Fibroblast of lung (primary cell): ENCODE results near the gene UNC45A.

ENCODE experiments used
- EZH2 ChIP-seq: IDR thresholded peaks from 2 replicates; pipeline ENCODE4 v1.5.1; 2012; ENCODE audit warnings: low read length, control low read depth, mild to moderate bottlenecking; ENCODE audit errors: missing control alignments
- TF ChIP-seq, protein P1 (sequence below), 2 donors: IDR thresholded peaks in 1 of 2; conservative IDR thresholded peaks in 1 of 2; 1 replicate in 1 of 2; 2 replicates in 1 of 2; pipeline ENCODE4 v1.5.1; 2011 to 2012; ENCODE audit warnings: low read length in 2 of 2, control low read depth in 1 of 2, inconsistent platforms in 1 of 2, low read depth in 1 of 2, mild to moderate bottlenecking in 1 of 2

DNA sequence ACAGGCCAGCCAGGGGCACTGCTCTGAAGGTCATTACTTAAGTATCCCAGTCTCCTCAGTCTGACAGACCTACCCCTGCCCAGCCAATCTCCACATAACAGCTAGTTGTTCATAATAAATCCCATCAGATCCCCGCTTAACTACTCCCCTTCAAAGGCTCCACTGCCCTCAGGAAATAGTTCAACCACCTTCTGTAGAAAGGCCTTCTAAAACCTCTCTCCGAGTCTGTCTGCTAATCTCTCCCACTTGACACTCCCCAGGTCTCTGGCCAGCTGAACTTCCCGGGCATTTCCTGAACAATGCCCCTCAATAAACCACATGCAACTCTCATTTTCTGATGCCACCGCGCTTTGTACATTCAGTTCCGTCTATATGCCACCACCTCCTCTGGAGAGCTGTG, 53.2 kb downstream of the UNC45A start:
- TF ChIP-seq EZH2: no peak
- TF ChIP-seq, protein P1, sequence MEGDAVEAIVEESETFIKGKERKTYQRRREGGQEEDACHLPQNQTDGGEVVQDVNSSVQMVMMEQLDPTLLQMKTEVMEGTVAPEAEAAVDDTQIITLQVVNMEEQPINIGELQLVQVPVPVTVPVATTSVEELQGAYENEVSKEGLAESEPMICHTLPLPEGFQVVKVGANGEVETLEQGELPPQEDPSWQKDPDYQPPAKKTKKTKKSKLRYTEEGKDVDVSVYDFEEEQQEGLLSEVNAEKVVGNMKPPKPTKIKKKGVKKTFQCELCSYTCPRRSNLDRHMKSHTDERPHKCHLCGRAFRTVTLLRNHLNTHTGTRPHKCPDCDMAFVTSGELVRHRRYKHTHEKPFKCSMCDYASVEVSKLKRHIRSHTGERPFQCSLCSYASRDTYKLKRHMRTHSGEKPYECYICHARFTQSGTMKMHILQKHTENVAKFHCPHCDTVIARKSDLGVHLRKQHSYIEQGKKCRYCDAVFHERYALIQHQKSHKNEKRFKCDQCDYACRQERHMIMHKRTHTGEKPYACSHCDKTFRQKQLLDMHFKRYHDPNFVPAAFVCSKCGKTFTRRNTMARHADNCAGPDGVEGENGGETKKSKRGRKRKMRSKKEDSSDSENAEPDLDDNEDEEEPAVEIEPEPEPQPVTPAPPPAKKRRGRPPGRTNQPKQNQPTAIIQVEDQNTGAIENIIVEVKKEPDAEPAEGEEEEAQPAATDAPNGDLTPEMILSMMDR (conservative IDR thresholded peaks at IDR 0.05 in 1 of 2, IDR thresholded peaks at IDR 0.05 in 1 of 2; ENCODE audit: low read depth in 1 of 2, low read length in 2 of 2): no peak
